Left ventricle myocardium superior (tissue), 1 donor: Measurements from ENCODE around the gene GARIN3. TPM values are rescaled to one million over a fixed set of nuclear protein-coding genes. Genes with fewer than 3 reads are reported as not detected.
"Not testable (repeated sequence)": the region's sequence is repeated elsewhere in the genome, so short reads cannot be mapped to it uniquely, and the experiment has no call there.

ENCODE experiments used
- ATAC-seq: fragments of 200-7000 bp; cut with Tn5 transposase; one replicate; pipeline ENCODE4 v1.9.1; 2020; ENCODE audit warnings: mild to moderate bottlenecking, moderate library complexity
- DNase-seq: peaks from one replicate; pipeline ENCODE4 v3.0.0-alpha.2; 2020
- intact Hi-C: fragments of 100-400 bp; cut with micrococcal nuclease; formaldehyde crosslinking; loops from one replicate; pipeline ENCODE4 v1.11.0; 2022
- long read RNA-seq: library from polyadenylated mRNA; unstranded; transcript quantifications from one replicate; pipeline ENCODE4 v2.0.0, GENCODE V29; 2021
- total RNA-seq: library from RNA; stranded (reverse); fragmentation: NEBNext Ultra II Directional; extraction: Animal tissue kit (Norgen Biotek cat#: 25700); gene quantifications from one replicate; pipeline ENCODE4 v1.2.1, GENCODE V29; 2021
- donor health status: DM: no; HTN: yes; CAD: no; lungs with severe emphysema.

GARIN3 gene
- total RNA-seq, result not detected
- long read RNA-seq, result 0 reads

GRCh38 chr5:157166214-157167213 lies at the start of gene GARIN3:
Gene GARIN3, minus strand, starts transcription at chr5:157166264. Its CDS starts 96 bp downstream, at chr5:157166168.
- intact Hi-C loops, result no loop called here
- DNase-seq, result no peak
- ATAC-seq, result no peak

- intact Hi-C loops, result no loop called here
- DNase-seq (no peak), ATAC-seq (no peak)
These were observed 49.6 kb upstream of the GARIN3 start for GRCh38 chr5:157215514-157216167.

- ATAC-seq (no peak), DNase-seq (no peak)
- intact Hi-C loops, result no loop called here
These were observed 48.9 kb upstream of the GARIN3 start for GRCh38 chr5:157214861-157215513.

- DNase-seq (no peak), ATAC-seq (no peak)
- intact Hi-C loops, result no loop called here
These were observed 48.4 kb upstream of the GARIN3 start for GRCh38 chr5:157214415-157214814.

- intact Hi-C loops, result no loop called here
- ATAC-seq (no peak), DNase-seq (no peak)
These were observed 47.6 kb upstream of the GARIN3 start for GRCh38 chr5:157213527-157214243.

- DNase-seq (no peak), ATAC-seq (no peak)
- intact Hi-C loops, result no loop called here
These were observed 46.2 kb upstream of the GARIN3 start for GRCh38 chr5:157212307-157212706.

GRCh38 chr5:157210652-157211051 lies 44.6 kb upstream of the GARIN3 start:
- ATAC-seq, intact Hi-C loops: not testable (repeated sequence)

GRCh38 chr5:157205708-157206107 lies 39.6 kb upstream of the GARIN3 start:
- DNase-seq (no peak), ATAC-seq (no peak)
- intact Hi-C loops, result no loop called here

More at GRCh38 chr5:157210652-157211051, 44.6 kb upstream of the GARIN3 start:
- DNase-seq, result not testable (repeated sequence)

- no peak for ATAC-seq
These were observed 38.7 kb upstream of the GARIN3 start for GRCh38 chr5:157204765-157205164.

GRCh38 chr5:157203417-157203816 lies 37.4 kb upstream of the GARIN3 start:
- intact Hi-C loops, result no loop called here
- no peak for ATAC-seq
- DNase-seq, result no peak

More at GRCh38 chr5:157204765-157205164, 38.7 kb upstream of the GARIN3 start:
- no peak for DNase-seq
- intact Hi-C loops, result no loop called here

GRCh38 chr5:157201857-157202256 lies 35.8 kb upstream of the GARIN3 start:
- DNase-seq, result no peak
- ATAC-seq, result no peak
- intact Hi-C loops, result no loop called here

GRCh38 chr5:157198277-157198986 lies 32.4 kb upstream of the GARIN3 start:
- no peak for DNase-seq
- intact Hi-C loops, result no loop called here

GRCh38 chr5:157197086-157197485 lies 31.0 kb upstream of the GARIN3 start:
- DNase-seq, result no peak

More at GRCh38 chr5:157198277-157198986, 32.4 kb upstream of the GARIN3 start:
- ATAC-seq, result no peak

GRCh38 chr5:157196045-157196444 lies 30.0 kb upstream of the GARIN3 start:
- no peak for ATAC-seq
- intact Hi-C loops, result no loop called here
- DNase-seq, result no peak

More at GRCh38 chr5:157197086-157197485, 31.0 kb upstream of the GARIN3 start:
- intact Hi-C loops, result no loop called here
- ATAC-seq, result no peak

- DNase-seq, result no peak
- intact Hi-C loops, result no loop called here
- ATAC-seq, result no peak
These were observed 27.8 kb upstream of the GARIN3 start for GRCh38 chr5:157193699-157194424.

GRCh38 chr5:157189223-157189622 lies 23.2 kb upstream of the GARIN3 start:
- intact Hi-C loops, result no loop called here
- ATAC-seq (no peak), DNase-seq (no peak)

- ATAC-seq (no peak), DNase-seq (no peak)
- intact Hi-C loops, result no loop called here
These were observed 22.2 kb upstream of the GARIN3 start for GRCh38 chr5:157188270-157188669.
